ENCODE measurements around the gene PRKCA.

DNA sequence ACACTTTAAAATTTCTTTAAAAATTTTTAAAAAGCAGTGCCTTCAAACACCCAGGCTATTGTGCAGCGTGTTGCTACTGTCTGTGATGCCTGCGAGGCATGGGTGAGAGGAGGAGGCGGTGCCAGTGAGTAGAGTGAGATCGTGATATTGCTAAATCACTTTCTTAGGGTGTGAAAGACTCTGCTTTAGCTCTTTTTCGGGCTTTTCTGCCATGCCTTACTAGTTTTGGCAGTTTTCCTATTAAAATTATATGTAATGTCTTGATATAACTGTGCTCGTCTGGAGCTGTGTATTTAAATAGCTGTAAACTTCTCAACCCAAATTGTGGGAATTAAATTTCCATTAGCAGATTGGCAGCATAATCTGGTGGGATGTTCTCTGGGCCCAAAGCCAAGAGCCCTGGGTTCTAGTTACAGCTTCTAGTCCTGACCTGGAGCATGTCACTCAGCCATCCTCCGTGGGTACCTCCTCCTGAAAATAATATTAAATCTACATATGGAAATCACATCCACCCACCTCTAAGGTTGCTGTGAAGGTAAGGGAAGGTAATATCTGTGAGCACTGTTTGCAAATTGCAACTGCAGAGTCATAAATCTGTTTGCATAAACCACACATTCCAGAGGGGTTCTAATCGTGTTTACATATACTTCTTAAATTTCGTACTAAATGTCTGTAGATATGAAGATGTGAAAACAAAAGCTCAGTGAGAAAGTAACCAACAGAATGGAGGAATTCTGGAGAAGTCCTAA lies 268.2 kb downstream of the PRKCA start:
- TF ChIP-seq, protein P1, sequence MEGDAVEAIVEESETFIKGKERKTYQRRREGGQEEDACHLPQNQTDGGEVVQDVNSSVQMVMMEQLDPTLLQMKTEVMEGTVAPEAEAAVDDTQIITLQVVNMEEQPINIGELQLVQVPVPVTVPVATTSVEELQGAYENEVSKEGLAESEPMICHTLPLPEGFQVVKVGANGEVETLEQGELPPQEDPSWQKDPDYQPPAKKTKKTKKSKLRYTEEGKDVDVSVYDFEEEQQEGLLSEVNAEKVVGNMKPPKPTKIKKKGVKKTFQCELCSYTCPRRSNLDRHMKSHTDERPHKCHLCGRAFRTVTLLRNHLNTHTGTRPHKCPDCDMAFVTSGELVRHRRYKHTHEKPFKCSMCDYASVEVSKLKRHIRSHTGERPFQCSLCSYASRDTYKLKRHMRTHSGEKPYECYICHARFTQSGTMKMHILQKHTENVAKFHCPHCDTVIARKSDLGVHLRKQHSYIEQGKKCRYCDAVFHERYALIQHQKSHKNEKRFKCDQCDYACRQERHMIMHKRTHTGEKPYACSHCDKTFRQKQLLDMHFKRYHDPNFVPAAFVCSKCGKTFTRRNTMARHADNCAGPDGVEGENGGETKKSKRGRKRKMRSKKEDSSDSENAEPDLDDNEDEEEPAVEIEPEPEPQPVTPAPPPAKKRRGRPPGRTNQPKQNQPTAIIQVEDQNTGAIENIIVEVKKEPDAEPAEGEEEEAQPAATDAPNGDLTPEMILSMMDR (IDR thresholded peaks at IDR 0.05), result no peak
- no peak for TF ChIP-seq POLR2A (IDR thresholded peaks at IDR 0.05)
- TF ChIP-seq POLR2AphosphoS5 (IDR thresholded peaks at IDR 0.05), result peak; percentile 76

Measured in prostate gland (tissue), 2 donors.